ENCODE results near the gene CSPG4.
"Not testable (repeated sequence)": the region's sequence is repeated elsewhere in the genome, so short reads cannot be mapped to it uniquely, and the experiment has no call there.

Gene CSPG4

DNA sequence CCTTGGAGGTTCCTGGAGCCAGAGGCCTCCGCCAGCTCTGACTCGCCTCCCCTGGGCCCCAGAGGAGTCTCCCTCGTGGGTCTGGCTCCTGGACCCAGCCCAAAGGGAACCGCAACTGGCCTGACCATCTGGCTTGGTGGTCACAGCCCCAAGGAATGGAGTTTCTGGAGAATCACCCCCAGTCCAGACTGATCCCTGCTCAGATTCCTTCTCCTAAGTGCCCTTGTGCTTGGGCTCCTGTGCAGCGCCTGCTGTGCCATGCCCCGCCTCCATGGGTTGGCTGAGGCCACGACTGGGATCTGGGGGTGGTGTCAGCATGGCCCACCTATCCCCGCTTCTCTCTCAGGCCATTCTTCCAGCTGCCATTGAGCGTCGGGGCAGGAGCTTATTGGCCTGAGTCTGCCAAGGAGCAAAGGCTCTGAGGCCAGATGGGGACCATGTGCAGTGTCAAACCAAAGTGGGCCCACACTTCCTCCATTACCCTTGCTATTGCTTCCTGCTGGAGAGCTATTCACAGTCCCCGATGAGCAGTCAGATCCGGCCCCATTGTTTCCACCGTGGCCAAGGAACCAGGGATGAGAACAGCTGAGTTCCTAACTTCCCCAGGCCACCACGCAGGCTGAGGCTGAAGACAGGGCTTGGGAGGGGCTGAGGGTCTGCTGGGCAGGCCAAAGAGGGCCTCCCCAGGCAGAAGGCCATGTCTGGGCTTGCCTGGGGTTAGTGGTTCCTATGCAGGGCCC is 19.0 kb downstream of the CSPG4 start:
- DNase-seq (ENCODE audit: low spot score in 2 of 2) (no peak), ATAC-seq (no peak)

DNA sequence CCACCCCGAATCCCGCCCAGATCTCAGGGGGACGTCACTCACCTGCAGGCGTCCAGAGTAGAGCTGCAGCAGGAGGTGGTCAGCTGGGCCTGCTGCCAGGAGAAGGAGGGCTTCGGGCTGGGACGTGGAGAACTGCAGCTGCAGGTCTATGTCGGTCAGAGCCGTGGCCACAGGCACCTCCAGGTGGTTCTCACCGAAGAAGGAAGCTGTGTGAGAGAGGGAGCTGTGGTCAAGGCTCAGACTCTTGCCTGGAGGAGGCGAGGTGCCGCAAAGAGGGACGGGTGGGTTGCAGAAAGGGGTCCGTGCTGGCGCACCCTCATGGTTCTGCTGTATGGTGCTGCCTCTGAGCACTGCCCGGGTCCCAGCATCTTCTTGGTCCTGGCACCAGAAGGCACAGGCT is 19.6 kb downstream of the CSPG4 start:
- not testable (repeated sequence) for H3K9me3 Mint-ChIP-seq; DNase-seq (ENCODE audit: low spot score in 2 of 2); H3K36me3 Mint-ChIP-seq; H3K4me3 Mint-ChIP-seq; H3K27ac Mint-ChIP-seq; ATAC-seq
- H3K4me1 Mint-ChIP-seq: peaks cover 19% of the 10 kb centered on the region

More for the DNA sequence above, 19.0 kb downstream of the CSPG4 start:
- peaks cover 19% of the 10 kb centered on the region for H3K4me1 Mint-ChIP-seq
- peaks cover 9% of the 10 kb centered on the region for H3K36me3 Mint-ChIP-seq
- no peaks in the 10 kb centered on the region for H3K9me3 Mint-ChIP-seq
- H3K27ac Mint-ChIP-seq: no peak overlapping the region
- no peak overlapping the region for H3K4me3 Mint-ChIP-seq

DNA sequence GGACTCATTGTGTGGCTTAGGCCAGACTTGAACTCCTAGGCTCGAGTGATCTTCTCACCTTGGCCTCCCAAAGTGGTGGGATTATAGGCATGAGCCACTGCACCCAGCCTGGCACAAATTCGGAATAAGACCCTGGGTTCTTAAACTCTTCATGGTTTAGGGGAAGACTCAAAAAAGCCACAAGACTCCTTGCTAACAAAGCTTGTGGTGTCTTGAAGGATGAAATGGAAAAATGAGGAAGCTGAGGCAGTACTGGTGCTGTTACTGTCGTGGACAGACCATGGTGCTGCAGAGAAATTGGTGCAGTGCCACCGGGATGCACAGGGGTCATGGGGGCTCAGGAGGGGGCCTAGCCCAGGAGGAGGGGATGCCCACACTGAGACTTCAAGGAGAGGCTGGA is 20.3 kb downstream of the CSPG4 start:
- not testable (repeated sequence) for H3K36me3 Mint-ChIP-seq; ATAC-seq; H3K4me3 Mint-ChIP-seq; DNase-seq (ENCODE audit: low spot score in 2 of 2); H3K9me3 Mint-ChIP-seq; H3K27ac Mint-ChIP-seq
- H3K4me1 Mint-ChIP-seq: peaks cover 19% of the 10 kb centered on the region

DNA sequence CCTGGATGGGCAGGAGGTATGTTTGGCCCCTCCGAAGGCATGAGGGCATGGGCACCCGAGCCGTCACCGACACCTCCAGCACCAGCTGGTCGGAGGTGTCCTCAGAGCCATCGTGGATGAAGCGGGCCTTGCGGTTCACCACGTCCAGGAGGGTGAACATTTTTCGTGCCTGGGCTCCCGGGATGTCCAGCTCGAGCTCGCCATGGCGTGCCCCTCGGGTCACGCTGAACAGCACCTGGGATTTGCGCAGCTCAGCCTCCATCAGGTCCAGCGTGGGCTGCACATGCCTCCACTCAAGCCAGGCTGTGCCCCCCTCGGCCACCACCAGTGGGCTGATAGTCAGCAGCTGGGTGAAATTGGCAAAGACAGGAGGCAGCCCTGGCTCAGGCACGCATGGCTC is 23.2 kb downstream of the CSPG4 start:
- not testable (repeated sequence) for H3K36me3 Mint-ChIP-seq; ATAC-seq; H3K4me1 Mint-ChIP-seq; H3K4me3 Mint-ChIP-seq; H3K9me3 Mint-ChIP-seq; H3K27ac Mint-ChIP-seq; DNase-seq (ENCODE audit: low spot score in 2 of 2)

DNA sequence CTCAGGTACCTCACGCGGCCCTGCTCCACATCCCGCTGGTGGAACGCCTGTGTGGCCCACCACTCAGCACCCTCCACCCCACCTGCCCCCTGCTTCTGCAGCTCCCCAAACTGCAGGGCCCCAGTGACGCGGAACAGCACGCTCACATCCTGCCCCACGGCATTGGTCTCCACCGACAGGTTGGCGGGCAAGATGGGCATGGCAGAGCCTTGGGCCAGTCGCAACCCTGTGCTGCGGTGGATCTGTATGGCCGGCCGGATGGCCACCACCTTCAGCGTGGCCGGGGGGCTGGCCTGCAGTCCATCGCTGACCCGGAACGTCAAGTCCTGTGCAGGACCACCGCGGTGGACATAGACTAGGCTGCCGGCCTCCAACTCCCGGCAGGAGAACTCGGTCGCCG is 23.8 kb downstream of the CSPG4 start:
- Mint-ChIP-seq H3K4me3 (no peak overlapping the region), H3K9me3 (no peaks in the 10 kb centered on the region), H3K27ac (no peak overlapping the region), H3K36me3 (no peaks in the 10 kb centered on the region), H3K4me1 (no peaks in the 10 kb centered on the region)
- DNase-seq (ENCODE audit: low spot score in 2 of 2) (no peak), ATAC-seq (no peak)

DNA sequence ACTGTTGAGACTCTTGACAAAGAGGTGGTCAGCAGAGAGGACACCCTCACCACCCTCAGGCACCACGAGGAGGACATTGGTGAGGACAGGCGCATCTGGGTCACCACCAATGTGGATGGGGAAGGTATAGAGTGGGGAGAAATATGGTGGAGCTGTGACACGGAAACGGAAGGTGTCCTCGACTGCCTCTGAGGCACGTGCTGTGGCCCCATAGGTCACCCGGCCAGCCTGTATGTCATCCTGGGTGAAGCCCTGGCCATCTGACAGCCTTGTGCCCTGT is 24.4 kb downstream of the CSPG4 start:
- no peak for ATAC-seq
- no peak overlapping the region for H3K4me3 Mint-ChIP-seq
- no peaks in the 10 kb centered on the region for H3K9me3 Mint-ChIP-seq
- DNase-seq (ENCODE audit: low spot score in 2 of 2): no peak
- H3K4me1 Mint-ChIP-seq: no peaks in the 10 kb centered on the region
- H3K27ac Mint-ChIP-seq: no peak overlapping the region
- no peaks in the 10 kb centered on the region for H3K36me3 Mint-ChIP-seq

DNA sequence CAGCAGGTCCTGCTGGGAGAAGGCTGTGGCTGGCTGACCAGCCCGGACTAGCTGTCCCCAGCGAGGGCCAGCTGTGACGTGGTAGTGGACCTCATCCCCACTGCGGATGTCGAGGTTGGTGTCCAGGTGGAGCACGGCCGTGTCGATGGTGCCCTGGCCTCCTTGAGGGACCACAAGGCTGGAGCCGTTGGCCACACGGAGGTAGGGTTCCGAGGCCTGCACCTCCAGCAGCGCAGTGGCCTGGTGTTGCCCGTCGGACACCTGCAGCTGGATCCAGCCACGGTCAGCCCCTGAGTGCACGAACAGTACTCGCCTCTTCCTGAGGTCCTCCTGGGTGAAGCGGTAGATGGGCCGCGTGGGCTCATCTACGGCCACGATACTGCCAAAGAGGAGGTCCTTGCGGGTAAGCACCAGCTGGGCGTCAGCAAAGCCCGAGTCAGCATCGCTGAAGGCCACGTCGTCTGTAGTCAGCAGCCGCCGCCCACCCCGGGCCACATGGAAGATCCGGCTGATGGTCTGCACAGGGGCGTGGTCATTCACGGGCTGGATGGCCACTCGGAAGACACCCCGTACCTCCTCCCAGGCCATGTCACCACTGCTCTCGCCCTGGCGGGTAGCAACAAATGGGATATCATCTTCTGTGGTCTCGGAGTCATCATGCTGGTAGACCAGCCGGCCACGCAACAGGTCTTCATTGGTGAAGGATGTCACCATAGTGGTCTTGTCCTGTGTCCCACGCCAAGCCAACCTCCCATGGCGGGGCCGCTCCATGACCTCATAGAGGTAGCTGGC is 25.0 kb downstream of the CSPG4 start:
- no peaks in the 10 kb centered on the region for H3K9me3 Mint-ChIP-seq
- no peak overlapping the region for H3K27ac Mint-ChIP-seq
- no peaks in the 10 kb centered on the region for H3K4me1 Mint-ChIP-seq
- H3K4me3 Mint-ChIP-seq: no peak overlapping the region
- DNase-seq (ENCODE audit: low spot score in 2 of 2) (no peak), ATAC-seq (no peak)
- no peaks in the 10 kb centered on the region for H3K36me3 Mint-ChIP-seq

DNA sequence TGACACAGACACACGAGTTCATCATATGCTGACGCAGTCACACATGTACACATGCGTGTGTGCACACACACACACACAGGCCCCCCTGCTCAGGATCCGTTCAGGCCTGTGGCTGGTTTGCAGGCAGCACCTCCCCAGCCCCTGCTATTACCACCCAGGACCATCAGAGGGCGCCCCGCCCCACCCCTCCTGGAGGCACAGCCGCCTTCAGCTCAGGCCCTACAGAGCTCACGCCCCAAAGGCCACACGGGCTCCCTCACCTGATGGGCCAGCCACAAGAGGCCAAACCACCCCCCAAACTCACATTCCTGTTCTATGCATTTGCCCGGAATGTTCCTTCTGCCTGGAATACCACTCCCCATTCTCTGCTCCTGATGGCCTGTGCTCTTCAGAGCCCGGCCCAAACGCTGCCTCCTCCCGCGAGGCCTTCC is 26.4 kb downstream of the CSPG4 start:
- peak; percentile 77 to 91 for DNase-seq (ENCODE audit: low spot score in 2 of 2)
- not testable (repeated sequence) for H3K4me1 Mint-ChIP-seq, H3K36me3 Mint-ChIP-seq, H3K4me3 Mint-ChIP-seq, H3K27ac Mint-ChIP-seq, H3K9me3 Mint-ChIP-seq
- peak; percentile 76 for ATAC-seq

DNA sequence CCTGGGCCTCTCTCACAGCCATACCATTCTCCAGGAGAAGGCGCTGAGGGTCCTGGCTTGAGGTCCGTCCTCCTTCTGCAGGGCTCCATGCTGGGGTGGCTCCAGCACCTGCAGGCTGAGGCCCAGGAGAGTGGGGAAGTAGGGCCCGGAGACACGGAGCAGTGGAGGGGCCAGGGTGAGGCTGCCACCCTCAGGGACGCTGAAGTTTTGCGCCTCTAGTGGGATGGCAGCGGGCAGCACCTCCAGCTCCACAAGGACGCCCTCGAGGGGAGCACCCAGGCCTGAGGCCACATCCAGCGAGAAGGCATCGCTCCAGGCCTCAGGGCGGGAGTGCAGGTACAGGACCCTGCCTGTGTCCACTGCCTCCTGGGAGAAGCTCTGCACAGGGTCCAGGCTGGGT is 27.5 kb downstream of the CSPG4 start:
- H3K27ac Mint-ChIP-seq: no peak overlapping the region
- DNase-seq (ENCODE audit: low spot score in 2 of 2): no peak
- H3K4me1 Mint-ChIP-seq: no peaks in the 10 kb centered on the region
- H3K4me3 Mint-ChIP-seq: no peak overlapping the region
- ATAC-seq: no peak
- H3K9me3 Mint-ChIP-seq: no peaks in the 10 kb centered on the region
- no peaks in the 10 kb centered on the region for H3K36me3 Mint-ChIP-seq

DNA sequence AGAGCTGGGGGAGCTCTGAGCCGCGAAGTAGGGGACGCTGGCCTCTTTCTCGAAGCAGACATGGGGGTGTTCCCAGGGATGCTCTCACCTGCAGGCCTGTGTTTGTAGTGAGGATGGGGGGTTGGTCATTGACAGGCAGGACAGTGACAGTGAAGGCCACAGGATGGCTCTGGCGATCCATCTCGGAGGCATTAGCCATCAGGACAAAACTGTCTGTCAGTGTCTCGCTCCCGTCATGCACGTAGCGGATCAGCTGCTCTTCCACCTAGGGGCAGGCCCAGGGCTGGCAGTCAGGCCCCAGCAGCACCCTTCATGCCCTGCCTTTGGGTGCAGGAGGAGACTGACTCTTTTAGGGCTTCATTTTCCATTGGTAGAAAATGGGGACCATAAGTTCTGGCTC is 28.0 kb downstream of the CSPG4 start:
- Mint-ChIP-seq H3K4me3 (no peak overlapping the region), H3K36me3 (no peaks in the 10 kb centered on the region), H3K4me1 (no peaks in the 10 kb centered on the region), H3K9me3 (no peaks in the 10 kb centered on the region), H3K27ac (no peak overlapping the region)
- ATAC-seq: no peak
- DNase-seq (ENCODE audit: low spot score in 2 of 2): no peak

DNA sequence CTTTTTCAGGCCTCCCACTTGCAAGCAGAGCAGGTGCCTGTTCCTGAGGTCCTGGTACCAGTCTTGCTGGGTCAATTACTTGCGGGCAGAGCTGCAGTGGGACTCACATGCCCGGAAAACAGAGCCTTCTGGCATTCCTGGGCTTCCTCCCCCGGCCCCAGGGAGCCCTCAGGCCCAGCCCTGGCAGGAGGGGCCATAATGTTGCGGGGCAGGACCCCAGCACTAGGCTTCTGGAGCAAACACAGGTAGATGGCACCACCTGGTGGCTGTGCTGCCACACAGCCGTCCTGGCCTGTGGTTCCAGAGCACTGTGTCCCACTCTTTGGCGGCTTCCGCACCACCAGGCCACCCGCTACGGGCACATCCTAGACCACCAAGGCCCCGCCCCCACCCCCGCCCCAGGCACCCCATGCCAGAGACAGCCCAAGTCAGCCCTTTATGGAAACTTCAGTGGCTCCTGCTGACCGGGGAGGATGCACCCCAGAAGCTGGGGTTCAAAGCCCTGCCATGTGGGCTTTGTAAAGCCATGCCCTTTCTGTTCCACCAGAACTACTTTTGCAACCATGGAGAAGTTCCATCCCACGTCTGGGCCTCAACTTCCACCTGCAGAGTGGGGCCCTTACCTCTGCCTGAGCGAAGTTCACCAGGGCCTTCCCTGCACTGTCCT is 28.9 kb downstream of the CSPG4 start:
- H3K27ac Mint-ChIP-seq, H3K36me3 Mint-ChIP-seq, H3K4me3 Mint-ChIP-seq, H3K9me3 Mint-ChIP-seq, H3K4me1 Mint-ChIP-seq: not testable (repeated sequence)
- peak; percentile 84 for ATAC-seq
- DNase-seq (ENCODE audit: low spot score in 2 of 2): peak; percentile 58 to 83

DNA sequence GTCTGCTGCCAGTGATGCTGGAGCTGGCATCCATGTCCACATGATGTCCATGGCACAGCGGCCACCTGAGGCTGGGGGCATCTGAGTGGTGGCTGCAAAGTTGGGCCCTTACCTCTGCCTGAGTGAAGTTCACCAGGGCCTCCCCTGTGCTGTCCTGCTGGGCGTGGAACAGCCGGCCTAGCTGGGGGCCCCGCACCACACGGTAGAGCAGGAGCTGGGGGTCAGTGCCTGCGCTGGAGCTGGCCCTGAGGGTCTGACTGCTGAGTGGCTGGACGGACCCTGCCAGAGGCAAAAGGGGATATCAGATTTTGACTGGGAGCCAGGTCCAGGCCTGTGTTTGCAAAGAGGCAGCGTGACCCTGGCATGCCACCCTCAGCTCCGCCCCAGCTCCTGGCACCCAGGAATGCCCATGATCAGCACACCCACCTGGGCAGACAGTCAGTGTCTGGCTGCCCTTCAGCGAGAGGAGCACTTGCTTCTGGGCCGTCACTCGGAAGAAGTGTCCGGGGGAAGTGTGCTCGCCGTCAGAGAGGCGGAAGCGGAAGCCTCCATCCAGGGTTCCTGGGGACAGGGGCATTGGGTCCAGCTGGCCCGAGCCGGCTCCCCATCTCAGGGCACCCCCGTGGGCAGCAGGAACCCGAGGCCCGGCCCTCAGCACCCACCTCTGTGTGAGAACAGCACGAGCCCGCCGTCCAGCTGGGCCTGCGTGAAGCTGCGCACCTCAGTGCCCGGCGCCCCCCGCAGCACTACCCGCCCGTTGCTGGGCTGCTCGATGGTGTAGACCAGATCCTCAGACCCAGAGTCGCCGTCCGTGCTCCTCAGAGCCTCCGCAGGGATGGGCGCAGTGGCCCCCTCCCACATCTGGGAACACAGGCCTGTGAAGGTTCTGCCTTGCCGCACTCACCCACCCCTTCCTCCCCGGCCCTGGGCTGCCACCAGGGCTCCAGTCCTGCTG is 30.2 kb downstream of the CSPG4 start:
- no peaks in the 10 kb centered on the region for H3K4me1 Mint-ChIP-seq
- DNase-seq (ENCODE audit: low spot score in 2 of 2) (no peak), ATAC-seq (no peak)
- H3K9me3 Mint-ChIP-seq: no peaks in the 10 kb centered on the region
- no peak overlapping the region for H3K4me3 Mint-ChIP-seq
- no peak overlapping the region for H3K27ac Mint-ChIP-seq
- no peaks in the 10 kb centered on the region for H3K36me3 Mint-ChIP-seq

DNA sequence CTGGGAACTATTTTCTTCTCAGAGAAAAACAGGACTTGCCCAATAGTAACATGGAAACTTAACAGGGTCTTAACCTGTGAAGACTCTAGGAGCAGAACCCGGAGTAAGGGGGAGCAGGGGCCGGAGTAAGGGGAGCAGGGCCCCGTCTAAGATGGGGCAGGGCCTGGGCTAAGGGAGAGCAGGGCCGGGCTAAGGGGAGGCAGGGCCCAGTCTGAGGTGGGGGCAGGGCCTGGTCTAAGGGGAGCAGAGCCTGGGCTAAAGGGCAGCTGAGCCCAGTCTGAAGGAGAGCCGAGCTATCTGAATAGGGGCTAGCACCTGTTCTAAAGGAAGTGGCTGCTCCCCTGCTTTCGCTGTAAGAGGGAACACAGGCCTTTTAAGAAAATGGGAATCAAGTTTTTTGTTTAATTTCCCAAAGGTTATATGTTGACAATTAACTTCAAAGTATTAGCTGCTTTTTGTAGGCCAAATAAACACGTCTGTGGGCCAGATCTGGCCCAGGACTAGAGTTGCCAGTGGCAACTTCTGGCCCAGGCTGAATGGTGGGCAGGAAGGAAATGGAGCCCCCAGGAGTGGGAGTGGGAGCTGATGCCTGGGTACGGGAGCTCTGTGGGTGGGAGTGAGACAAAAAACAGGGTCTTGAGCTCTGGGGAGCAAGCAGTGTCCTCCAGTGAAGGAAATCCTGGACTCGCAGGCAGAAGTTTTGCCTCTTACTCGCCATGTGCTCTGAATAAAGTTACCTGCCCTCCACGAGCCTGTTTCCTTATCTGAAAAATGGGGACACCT is 32.5 kb downstream of the CSPG4 start:
- no peak for ATAC-seq
- no peak for DNase-seq (ENCODE audit: low spot score in 2 of 2)
- no peaks in the 10 kb centered on the region for H3K36me3 Mint-ChIP-seq
- H3K9me3 Mint-ChIP-seq: no peaks in the 10 kb centered on the region
- H3K4me3 Mint-ChIP-seq: no peak overlapping the region
- H3K4me1 Mint-ChIP-seq: no peaks in the 10 kb centered on the region
- H3K27ac Mint-ChIP-seq: peak overlapping the region; percentile 76

DNA sequence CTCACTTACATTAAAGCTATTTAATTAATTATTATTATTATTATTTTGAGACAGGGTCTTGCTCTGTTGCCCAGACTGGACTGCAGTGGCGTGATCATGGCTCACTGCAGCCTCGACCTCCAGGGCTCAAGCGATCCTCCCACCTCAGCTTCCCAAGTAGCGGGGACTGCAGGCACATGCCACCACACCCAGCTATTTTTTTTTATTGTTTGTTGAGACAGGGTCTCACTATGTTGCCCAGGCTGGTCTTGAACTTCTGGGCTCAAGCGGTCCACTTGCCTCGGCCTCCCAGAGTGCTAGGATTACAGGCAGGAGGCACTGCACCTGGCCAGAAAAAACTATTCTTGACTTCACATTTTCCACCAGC is 34.3 kb downstream of the CSPG4 start:
- not testable (repeated sequence) for DNase-seq (ENCODE audit: low spot score in 2 of 2); H3K36me3 Mint-ChIP-seq; ATAC-seq; H3K4me3 Mint-ChIP-seq; H3K9me3 Mint-ChIP-seq; H3K4me1 Mint-ChIP-seq
- peak overlapping the region; percentile 68 for H3K27ac Mint-ChIP-seq
